SK-N-MC (cell line): ENCODE results near the gene CFAP20DC.

Experiments
- EZH2 ChIP-seq: fragments of 200-600 bp; sonication (generic); IDR thresholded peaks from one replicate; pipeline ENCODE4 v1.6.1; 2017; ENCODE audit warnings: antibody characterized with exemption
- POLR2AphosphoS5 ChIP-seq: IDR thresholded peaks from 2 replicates; pipeline ENCODE4 v1.6.1; 2012; ENCODE audit warnings: mild to moderate bottlenecking, low read depth, low read length, borderline replicate concordance

- no peak for TF ChIP-seq EZH2
- no peak for TF ChIP-seq POLR2AphosphoS5
Measured at GRCh38 chr3:59072681-59073080, 22.9 kb upstream of the CFAP20DC start.
